Peyer's patch (tissue), 4 donors: ENCODE measurements around the gene ENPP6. TPM values are rescaled to one million over a fixed set of nuclear protein-coding genes. Genes with fewer than 3 reads are reported as not detected.

ENCODE experiments used
- DNase-seq, 3 donors: peaks; one replicate each; pipeline ENCODE4 v3.0.0-alpha.2; 2017 to 2019
- H3K27ac ChIP-seq, 4 donors: fragments of 200-600 bp; sonication (generic); one replicate each; pipeline ENCODE4 v1.5.1; 2016 to 2019
- H3K27me3 ChIP-seq, 2 donors: fragments of 200-600 bp; sonication (generic); one replicate each; pipeline ENCODE4 v1.5.1; 2019
- H3K36me3 ChIP-seq, 3 donors: fragments of 200-600 bp; sonication (generic); one replicate each; pipeline ENCODE4 v1.5.1; 2016 to 2019
- H3K4me1 ChIP-seq, 4 donors: fragments of 200-600 bp; sonication (generic); one replicate each; pipeline ENCODE4 v1.5.1; 2016 to 2019
- H3K4me3 ChIP-seq, 4 donors: fragments of 200-600 bp; sonication (generic); 1 replicate in 3 of 4; 2 replicates in 1 of 4; pipeline ENCODE4 v1.5.1; 2016 to 2019; ENCODE audit warnings: mild to moderate bottlenecking in 1 of 4
- H3K9me3 ChIP-seq, 4 donors: fragments of 200-600 bp; sonication (generic); one replicate each; pipeline ENCODE4 v1.5.1; 2016 to 2019; ENCODE audit warnings: mild to moderate bottlenecking in 1 of 4
- POLR2A ChIP-seq, 2 donors: fragments of 450-650 bp; IDR thresholded peaks; one replicate each; pipeline ENCODE4 v1.5.1; 2017; ENCODE audit warnings: antibody characterized with exemption in 2 of 2, mild to moderate bottlenecking in 2 of 2, moderate library complexity in 2 of 2
- total RNA-seq, 4 donors: library from RNA; depleted of rRNA; stranded (reverse); fragments of >200 nt; gene quantifications; one replicate each; pipeline ENCODE4 v1.1.0, GENCODE V29; 2016
- TF ChIP-seq, protein P1 (sequence below), 6 experiments: fragments of 450-650 bp in 4 of 6; fragments of 200-600 bp in 2 of 6; sonication (generic) in 1 of 6; IDR thresholded peaks; one replicate each; pipeline ENCODE4 v1.5.1; 2017 to 2019; ENCODE audit warnings: antibody characterized with exemption in 6 of 6, mild to moderate bottlenecking in 3 of 6, moderate library complexity in 1 of 6

Gene ENPP6
- total RNA-seq, 4 donors from 2014 or later: 0.35 to 1.0 (median 0.40) TPM; not detected in 1

DNA sequence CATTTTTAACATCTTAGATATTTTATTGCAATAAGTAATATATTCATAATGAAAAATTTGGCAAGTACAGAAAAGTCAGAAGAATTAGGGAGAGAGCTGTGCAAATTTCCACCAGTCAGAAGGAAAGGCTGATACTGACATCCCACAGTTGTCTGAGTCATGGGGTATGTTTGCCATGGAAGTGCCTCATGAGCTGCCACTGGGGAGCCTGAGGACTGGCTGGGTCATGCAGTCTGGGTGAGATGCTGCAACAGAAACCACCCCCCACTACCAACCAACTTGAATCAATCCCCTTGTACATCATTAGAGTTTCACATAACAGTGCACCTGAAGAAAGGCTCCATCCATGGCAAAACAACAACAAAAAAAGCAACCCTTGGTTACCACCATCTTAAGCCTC is 45.2 kb upstream of the ENPP6 start:
- DNase-seq: no peak
- Histone ChIP-seq H3K4me1 (no peaks in the 10 kb centered on the region), H3K4me3 (no peak overlapping the region), H3K36me3 (no peaks in the 10 kb centered on the region), H3K27ac (no peak overlapping the region), H3K27me3 (no peaks in the 10 kb centered on the region), H3K9me3 (no peaks in the 10 kb centered on the region)
- no peak for TF ChIP-seq POLR2A (IDR thresholded peaks at IDR 0.05)
- TF ChIP-seq, protein P1, sequence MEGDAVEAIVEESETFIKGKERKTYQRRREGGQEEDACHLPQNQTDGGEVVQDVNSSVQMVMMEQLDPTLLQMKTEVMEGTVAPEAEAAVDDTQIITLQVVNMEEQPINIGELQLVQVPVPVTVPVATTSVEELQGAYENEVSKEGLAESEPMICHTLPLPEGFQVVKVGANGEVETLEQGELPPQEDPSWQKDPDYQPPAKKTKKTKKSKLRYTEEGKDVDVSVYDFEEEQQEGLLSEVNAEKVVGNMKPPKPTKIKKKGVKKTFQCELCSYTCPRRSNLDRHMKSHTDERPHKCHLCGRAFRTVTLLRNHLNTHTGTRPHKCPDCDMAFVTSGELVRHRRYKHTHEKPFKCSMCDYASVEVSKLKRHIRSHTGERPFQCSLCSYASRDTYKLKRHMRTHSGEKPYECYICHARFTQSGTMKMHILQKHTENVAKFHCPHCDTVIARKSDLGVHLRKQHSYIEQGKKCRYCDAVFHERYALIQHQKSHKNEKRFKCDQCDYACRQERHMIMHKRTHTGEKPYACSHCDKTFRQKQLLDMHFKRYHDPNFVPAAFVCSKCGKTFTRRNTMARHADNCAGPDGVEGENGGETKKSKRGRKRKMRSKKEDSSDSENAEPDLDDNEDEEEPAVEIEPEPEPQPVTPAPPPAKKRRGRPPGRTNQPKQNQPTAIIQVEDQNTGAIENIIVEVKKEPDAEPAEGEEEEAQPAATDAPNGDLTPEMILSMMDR (IDR thresholded peaks at IDR 0.05): no peak

DNA sequence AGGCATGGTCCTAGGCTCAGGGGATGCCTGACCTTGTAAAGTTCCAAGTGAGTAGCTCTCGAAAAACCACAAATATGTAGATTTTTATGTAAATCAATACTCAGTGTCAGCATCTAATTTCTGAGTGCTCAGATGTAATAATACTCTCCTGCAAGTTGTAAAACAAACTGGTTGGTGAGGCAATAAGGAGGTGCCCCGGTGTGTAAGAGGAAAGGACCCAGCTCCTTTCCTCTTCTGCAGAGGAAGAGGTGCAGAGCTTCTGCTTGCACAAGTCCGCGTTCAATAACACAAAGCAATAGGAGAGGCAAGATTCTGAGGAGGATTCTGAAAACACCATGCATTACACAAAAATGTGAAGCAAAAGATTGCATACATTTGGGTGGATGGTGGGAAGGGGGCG is 43.6 kb upstream of the ENPP6 start:
- Histone ChIP-seq H3K27ac (no peak overlapping the region), H3K9me3 (no peaks in the 10 kb centered on the region), H3K36me3 (no peaks in the 10 kb centered on the region), H3K27me3 (no peaks in the 10 kb centered on the region), H3K4me1 (no peaks in the 10 kb centered on the region), H3K4me3 (no peak overlapping the region)
- TF ChIP-seq POLR2A (IDR thresholded peaks at IDR 0.05): no peak
- TF ChIP-seq, protein P1 (IDR thresholded peaks at IDR 0.05): no peak
- DNase-seq: no peak

DNA sequence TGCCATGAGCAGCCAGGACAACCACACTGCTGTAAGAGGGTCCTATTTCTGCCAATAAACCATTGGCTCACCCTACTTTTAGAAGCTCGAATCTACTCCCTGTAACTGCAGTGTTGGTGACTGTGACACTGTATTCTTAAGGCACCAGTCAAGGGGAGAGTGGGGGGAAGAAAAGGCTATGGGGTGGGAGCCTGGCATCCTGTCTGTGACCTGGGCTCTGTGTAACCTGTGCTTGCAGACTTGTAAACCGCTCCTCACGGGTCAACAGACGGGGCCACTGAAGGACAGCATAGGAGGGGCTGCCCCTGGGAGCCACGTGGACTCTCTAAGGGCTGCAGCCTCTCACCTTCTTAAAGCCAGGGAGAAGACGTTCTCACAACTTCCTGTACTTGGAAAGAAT is 42.2 kb upstream of the ENPP6 start:
- no peak overlapping the region for H3K27ac ChIP-seq
- H3K4me3 ChIP-seq: no peak overlapping the region
- H3K36me3 ChIP-seq: no peaks in the 10 kb centered on the region
- H3K9me3 ChIP-seq: no peaks in the 10 kb centered on the region
- DNase-seq: no peak
- no peaks in the 10 kb centered on the region for H3K27me3 ChIP-seq
- TF ChIP-seq POLR2A (IDR thresholded peaks at IDR 0.05): no peak
- TF ChIP-seq, protein P1 (IDR thresholded peaks at IDR 0.05): no peak
- no peaks in the 10 kb centered on the region for H3K4me1 ChIP-seq

DNA sequence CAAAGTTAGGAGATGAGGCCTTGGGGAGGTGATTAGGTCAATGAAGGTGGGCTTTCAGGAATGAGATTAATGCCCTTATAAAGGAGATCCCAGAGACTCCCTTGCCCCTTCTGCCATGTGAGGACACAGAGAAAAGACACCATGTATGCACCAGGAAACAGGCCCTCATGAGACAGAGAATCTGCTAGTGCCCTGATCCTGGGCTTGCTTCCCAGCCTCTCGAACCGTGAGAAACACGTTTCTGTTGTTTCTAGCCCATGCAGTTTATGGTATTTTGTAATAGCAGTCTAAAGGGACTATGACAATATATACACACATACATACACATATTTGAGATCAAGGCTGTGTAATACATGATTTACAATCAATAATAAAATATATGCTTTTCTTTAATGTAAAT is 41.4 kb upstream of the ENPP6 start:
- no peak for DNase-seq
- Histone ChIP-seq H3K27me3 (no peaks in the 10 kb centered on the region), H3K36me3 (no peaks in the 10 kb centered on the region), H3K27ac (no peak overlapping the region), H3K4me1 (no peaks in the 10 kb centered on the region), H3K4me3 (no peak overlapping the region), H3K9me3 (no peaks in the 10 kb centered on the region)
- no peak for TF ChIP-seq POLR2A (IDR thresholded peaks at IDR 0.05)
- TF ChIP-seq, protein P1 (IDR thresholded peaks at IDR 0.05): no peak

DNA sequence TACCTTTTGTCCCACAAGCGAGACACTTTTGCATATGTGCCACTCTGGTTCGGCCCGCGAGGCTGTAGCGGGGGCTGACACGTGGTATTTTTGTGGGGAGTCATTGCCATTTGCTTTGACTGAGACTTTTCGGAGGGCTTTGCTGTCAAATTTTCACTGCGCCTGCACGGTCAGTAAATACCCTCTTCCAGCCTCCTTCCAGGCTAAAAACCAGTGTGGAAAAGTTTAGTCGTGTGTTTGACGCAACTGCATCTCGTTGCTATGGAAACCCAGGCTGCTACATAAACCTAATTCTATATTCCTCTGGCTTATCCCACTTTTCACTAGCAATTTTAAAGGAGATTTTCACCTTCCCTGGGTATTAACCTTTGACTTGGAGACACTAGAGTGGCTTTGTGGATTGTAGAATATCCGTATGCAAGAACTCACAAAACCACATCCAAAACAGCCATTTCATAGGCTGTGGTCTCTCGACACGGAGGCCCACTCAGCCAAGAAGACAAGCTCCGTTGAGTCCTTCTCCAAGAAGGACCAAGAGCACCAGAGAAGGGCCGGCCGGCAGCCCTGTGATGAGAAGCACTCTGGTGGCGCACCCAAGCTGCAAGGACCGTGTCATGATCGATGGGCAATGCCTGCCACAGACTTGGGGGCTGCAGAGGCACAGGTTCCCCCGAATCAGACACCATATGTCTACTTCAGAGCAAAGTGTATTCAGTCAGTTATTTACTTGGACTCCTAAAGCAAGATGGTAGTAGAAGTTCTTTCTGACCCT is 38.4 kb upstream of the ENPP6 start:
- no peak overlapping the region for H3K27ac ChIP-seq

More for the DNA sequence above, 38.4 kb upstream of the ENPP6 start:
- H3K36me3 ChIP-seq: no peaks in the 10 kb centered on the region
- H3K9me3 ChIP-seq: no peaks in the 10 kb centered on the region
- no peak for DNase-seq
- TF ChIP-seq, protein P1 (IDR thresholded peaks at IDR 0.05): no peak
- TF ChIP-seq POLR2A (IDR thresholded peaks at IDR 0.05): no peak
- H3K4me3 ChIP-seq: no peak overlapping the region
- H3K27me3 ChIP-seq: no peaks in the 10 kb centered on the region
- H3K4me1 ChIP-seq: no peaks in the 10 kb centered on the region
